Sigmoid colon (tissue), 7 donors: Measurements from ENCODE around the gene MSH3. TPM values are rescaled to one million over a fixed set of nuclear protein-coding genes. Genes with fewer than 3 reads are reported as not detected.

ENCODE experiments used
- DNase-seq: peaks from one replicate; pipeline ENCODE4 v3.0.0-alpha.2; 2019
- H3K27ac ChIP-seq, 4 donors: fragments of 200-600 bp; sonication (generic); one replicate each; pipeline ENCODE4 v1.5.1; 2016 to 2019; ENCODE audit warnings: mild to moderate bottlenecking in 1 of 4
- H3K27me3 ChIP-seq, 3 donors: fragments of 200-600 bp; sonication (generic); one replicate each; pipeline ENCODE4 v1.5.1; 2019; ENCODE audit warnings: mild to moderate bottlenecking in 1 of 3
- H3K36me3 ChIP-seq, 4 donors: fragments of 200-600 bp; sonication (generic); one replicate each; pipeline ENCODE4 v1.5.1; 2016 to 2019
- H3K4me1 ChIP-seq, 4 donors: fragments of 200-600 bp; sonication (generic); one replicate each; pipeline ENCODE4 v1.5.1; 2017 to 2019
- H3K4me3 ChIP-seq, 4 donors: fragments of 200-600 bp; sonication (generic); one replicate each; pipeline ENCODE4 v1.5.1; 2017 to 2019; ENCODE audit warnings: mild to moderate bottlenecking in 2 of 4, moderate library complexity in 1 of 4
- H3K9me3 ChIP-seq, 4 donors: fragments of 200-600 bp in 3 of 4; sonication (generic) in 3 of 4; one replicate each; pipeline versions ENCODE4 v1.5.1 to v1.6.1; 2013 to 2019
- EP300 ChIP-seq, 4 donors: sonication (generic); formaldehyde crosslinking; IDR thresholded peaks; one replicate each; pipeline ENCODE4 v1.6.1; 2017; ENCODE audit warnings: antibody characterized with exemption in 4 of 4
- POLR2A ChIP-seq, 2 donors: fragments of 450-650 bp; IDR thresholded peaks; one replicate each; pipeline ENCODE4 v1.6.1; 2016; ENCODE audit warnings: antibody characterized with exemption in 2 of 2, mild to moderate bottlenecking in 2 of 2, moderate library complexity in 2 of 2
- POLR2AphosphoS5 ChIP-seq, 4 donors: sonication (generic); formaldehyde crosslinking; IDR thresholded peaks; one replicate each; pipeline ENCODE4 v1.6.1; 2017; ENCODE audit warnings: antibody characterized with exemption in 4 of 4
- WGBS, 2 donors: extraction: QIAGEN DNeasy Blood & Tissue Kit; methylation state at CpG; one replicate each; pipeline ENCODE4 v1.1.7; 2013; 5-methylcytosine and 5-hydroxymethylcytosine counted together
- intact Hi-C: fragments of 100-400 bp; cut with DNase I; formaldehyde crosslinking; loops from one replicate; pipeline ENCODE4 v1.15.1; 2023
- polyA plus RNA-seq, 3 donors: library from polyadenylated mRNA; stranded (reverse); fragments of 200-250 nt; gene quantifications; one replicate each; pipeline ENCODE4 v1.2.3, GENCODE V29; 2013
- total RNA-seq, 4 donors: library from RNA; depleted of rRNA; stranded (reverse); fragments of >200 nt; gene quantifications; one replicate each; pipeline ENCODE4 v1.1.0, GENCODE V29; 2016
- TF ChIP-seq, protein P1 (sequence below), 4 experiments: fragments of 450-650 bp in 3 of 4; fragments of 200-600 bp in 1 of 4; IDR thresholded peaks; one replicate each; pipeline ENCODE4 v1.5.1; 2016 to 2019; ENCODE audit warnings: antibody characterized with exemption in 4 of 4, mild to moderate bottlenecking in 3 of 4, moderate library complexity in 2 of 4
- donor health status: healthy with polysubstance abuse.
- donor health status: Bipolar disorder and iron deficiency.
- donor health status: healthy.

MSH3 gene
- total and polyA plus RNA-seq, 7 donors, result 3.6 to 15.3 (median 11.8) TPM

DNA sequence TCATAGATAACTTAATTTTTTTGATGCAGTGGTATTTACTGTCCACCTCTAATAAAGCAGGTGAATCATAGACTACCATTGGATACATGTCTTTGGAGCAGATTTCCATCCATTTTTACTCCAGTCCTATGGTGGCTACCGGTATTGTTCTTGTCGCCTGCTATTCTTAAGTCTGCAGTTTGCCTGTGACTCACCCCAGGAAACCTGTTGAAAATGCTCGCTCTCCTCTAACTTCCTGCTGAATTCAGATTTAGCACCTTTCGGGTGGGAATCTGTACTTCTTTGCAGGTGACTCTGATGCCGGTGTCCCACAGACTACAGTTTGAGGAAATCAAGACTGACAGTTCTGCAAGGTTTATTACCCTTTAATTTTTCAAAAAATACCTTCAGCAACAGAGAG is 59.2 kb downstream of the MSH3 start:
- TF ChIP-seq EP300 (IDR thresholded peaks at IDR 0.05) (no peak), POLR2AphosphoS5 (IDR thresholded peaks at IDR 0.05) (no peak), POLR2A (IDR thresholded peaks at IDR 0.05) (no peak)
- TF ChIP-seq, protein P1, sequence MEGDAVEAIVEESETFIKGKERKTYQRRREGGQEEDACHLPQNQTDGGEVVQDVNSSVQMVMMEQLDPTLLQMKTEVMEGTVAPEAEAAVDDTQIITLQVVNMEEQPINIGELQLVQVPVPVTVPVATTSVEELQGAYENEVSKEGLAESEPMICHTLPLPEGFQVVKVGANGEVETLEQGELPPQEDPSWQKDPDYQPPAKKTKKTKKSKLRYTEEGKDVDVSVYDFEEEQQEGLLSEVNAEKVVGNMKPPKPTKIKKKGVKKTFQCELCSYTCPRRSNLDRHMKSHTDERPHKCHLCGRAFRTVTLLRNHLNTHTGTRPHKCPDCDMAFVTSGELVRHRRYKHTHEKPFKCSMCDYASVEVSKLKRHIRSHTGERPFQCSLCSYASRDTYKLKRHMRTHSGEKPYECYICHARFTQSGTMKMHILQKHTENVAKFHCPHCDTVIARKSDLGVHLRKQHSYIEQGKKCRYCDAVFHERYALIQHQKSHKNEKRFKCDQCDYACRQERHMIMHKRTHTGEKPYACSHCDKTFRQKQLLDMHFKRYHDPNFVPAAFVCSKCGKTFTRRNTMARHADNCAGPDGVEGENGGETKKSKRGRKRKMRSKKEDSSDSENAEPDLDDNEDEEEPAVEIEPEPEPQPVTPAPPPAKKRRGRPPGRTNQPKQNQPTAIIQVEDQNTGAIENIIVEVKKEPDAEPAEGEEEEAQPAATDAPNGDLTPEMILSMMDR (IDR thresholded peaks at IDR 0.05), result no peak
- no peak overlapping the region for H3K4me3 ChIP-seq
- H3K36me3 ChIP-seq, result peaks cover 0 to 14% (median 0%) of the 10 kb centered on the region in 4 donors
- no peaks in the 10 kb centered on the region for H3K9me3 ChIP-seq
- no peak overlapping the region for H3K27ac ChIP-seq
- 63 to 90% methylated on average over 5 of the region's 5 CpGs for whole genome bisulfite sequencing, 2 donors
- H3K27me3 ChIP-seq, result no peaks in the 10 kb centered on the region
- DNase-seq, result no peak
- H3K4me1 ChIP-seq, result no peaks in the 10 kb centered on the region
- intact Hi-C loops, result no loop called here

DNA sequence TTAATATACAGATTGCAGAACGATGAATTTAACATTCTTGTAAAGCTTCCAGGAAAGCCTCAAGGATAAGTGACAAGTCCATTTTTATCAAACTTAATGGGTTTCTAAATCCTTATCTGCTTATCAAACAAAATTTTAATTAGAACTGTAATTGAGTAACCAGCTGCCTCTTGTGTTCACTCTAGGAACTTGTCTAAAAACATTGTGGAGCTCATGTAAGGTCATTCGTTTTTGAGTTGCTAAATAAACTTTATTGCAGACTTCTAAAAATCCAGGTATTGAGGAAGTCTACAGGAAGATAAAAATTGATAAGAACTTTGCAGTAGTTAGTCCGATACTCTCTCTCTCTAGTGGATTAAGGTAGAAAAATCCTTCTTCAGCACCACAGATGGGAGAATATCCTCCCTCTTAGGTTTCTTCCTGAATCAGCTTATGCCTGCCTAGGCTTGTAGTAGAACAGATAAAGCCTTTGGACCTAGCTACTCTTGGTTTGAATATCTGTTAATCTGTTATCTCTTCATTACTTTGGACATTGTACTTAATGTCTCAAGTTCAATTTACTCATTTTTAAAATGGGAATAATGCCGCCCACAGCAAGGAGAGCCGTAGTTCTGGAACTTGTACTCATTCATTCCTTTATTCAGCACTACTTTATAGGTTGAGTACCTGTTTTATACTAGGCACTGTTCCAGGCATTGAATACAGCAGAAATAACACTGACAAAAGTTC is 60.3 kb downstream of the MSH3 start:
- DNase-seq, result no peak
- Histone ChIP-seq H3K27ac (no peak overlapping the region), H3K4me3 (no peak overlapping the region), H3K9me3 (no peaks in the 10 kb centered on the region), H3K27me3 (no peaks in the 10 kb centered on the region), H3K4me1 (no peaks in the 10 kb centered on the region), H3K36me3 (peaks cover 0 to 3% (median 0%) of the 10 kb centered on the region in 4 donors)
- intact Hi-C loops, result no loop called here
- TF ChIP-seq, protein P1 (IDR thresholded peaks at IDR 0.05), result no peak
- TF ChIP-seq POLR2A (IDR thresholded peaks at IDR 0.05) (no peak), EP300 (IDR thresholded peaks at IDR 0.05) (no peak), POLR2AphosphoS5 (IDR thresholded peaks at IDR 0.05) (no peak)
- 49 to 74% methylated on average over 5 of the region's 5 CpGs for WGBS, 2 donors

DNA sequence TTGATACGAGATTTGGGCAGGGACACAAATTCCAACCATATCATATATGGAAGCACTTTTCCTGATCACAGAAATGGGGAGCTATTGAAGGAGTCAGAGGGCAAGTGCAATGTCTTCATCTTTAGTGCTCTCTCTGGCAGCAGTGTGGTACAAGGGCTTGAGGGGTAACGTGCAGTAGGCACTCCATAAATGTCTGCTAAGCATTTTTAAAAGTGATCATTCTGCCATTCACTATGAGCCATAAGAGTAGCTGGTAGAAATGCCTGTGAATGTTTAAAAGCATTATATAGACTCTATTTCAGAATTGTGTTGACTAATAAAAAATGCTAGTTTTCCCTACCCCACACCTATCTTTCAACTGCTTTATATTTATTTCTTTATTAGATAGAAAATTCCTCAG is 61.4 kb downstream of the MSH3 start:
- H3K27ac ChIP-seq, result no peak overlapping the region
- TF ChIP-seq POLR2A (IDR thresholded peaks at IDR 0.05) (no peak), POLR2AphosphoS5 (IDR thresholded peaks at IDR 0.05) (no peak), EP300 (IDR thresholded peaks at IDR 0.05) (no peak)
- TF ChIP-seq, protein P1 (IDR thresholded peaks at IDR 0.05), result no peak
- no peak overlapping the region for H3K4me3 ChIP-seq
- no peaks in the 10 kb centered on the region for H3K36me3 ChIP-seq
- intact Hi-C loops, result no loop called here
- DNase-seq, result no peak
- H3K9me3 ChIP-seq, result no peaks in the 10 kb centered on the region
- no peaks in the 10 kb centered on the region for H3K27me3 ChIP-seq
- 87 to 96% methylated on average over 2 of the region's 2 CpGs for WGBS, 2 donors
- no peaks in the 10 kb centered on the region for H3K4me1 ChIP-seq

DNA sequence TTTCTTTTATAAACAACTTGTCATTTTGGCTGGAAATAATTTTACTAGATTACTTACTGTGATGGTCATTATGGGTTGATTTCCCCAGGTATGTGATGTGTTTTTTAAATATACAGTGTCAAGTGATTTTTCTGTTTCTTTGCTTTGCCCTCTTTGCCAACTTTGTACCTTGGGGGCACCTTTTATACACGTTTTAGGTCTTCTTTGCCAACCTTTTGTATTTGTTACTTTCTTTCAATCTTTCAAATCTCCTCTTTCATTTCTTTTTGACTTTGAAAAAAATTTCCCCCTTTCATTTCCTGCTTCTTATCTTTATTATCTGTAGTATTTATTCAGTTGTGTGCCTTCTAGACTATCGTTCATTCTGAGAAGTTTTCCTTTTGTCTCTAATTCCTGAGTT is 65.7 kb downstream of the MSH3 start:
- no peaks in the 10 kb centered on the region for H3K9me3 ChIP-seq
- no peak for DNase-seq
- H3K27ac ChIP-seq, result no peak overlapping the region
- no peaks in the 10 kb centered on the region for H3K36me3 ChIP-seq
- TF ChIP-seq POLR2AphosphoS5 (IDR thresholded peaks at IDR 0.05) (no peak), EP300 (IDR thresholded peaks at IDR 0.05) (no peak), POLR2A (IDR thresholded peaks at IDR 0.05) (no peak)
- TF ChIP-seq, protein P1 (IDR thresholded peaks at IDR 0.05), result no peak
- intact Hi-C loops, result no loop called here
- H3K4me1 ChIP-seq, result no peaks in the 10 kb centered on the region
- no peaks in the 10 kb centered on the region for H3K27me3 ChIP-seq
- H3K4me3 ChIP-seq, result no peak overlapping the region
- 32 to 75% methylated on average over 2 of the region's 2 CpGs for WGBS, 2 donors

DNA sequence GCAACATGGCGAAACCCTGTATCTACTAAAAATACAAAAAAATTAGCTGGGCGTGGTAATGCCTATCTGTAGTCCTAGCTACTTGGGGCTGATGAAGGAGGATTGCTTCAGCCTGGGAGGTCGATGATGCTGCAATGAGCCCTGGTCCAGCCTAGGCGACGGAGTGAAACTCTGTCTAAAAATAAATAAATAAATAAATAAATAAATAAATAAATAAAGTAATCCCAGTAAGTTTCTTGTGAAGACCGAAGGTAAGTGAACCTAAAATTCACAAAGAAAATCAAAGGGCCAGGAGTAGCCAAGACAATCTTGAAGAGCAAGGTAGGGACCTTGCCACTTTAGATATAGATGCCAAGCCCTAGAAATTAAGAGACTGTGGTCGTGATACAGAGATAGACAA is 68.5 kb downstream of the MSH3 start:
- DNase-seq, result no peak
- Histone ChIP-seq H3K36me3 (peaks cover 0 to 25% (median 5%) of the 10 kb centered on the region in 4 donors), H3K4me1 (no peaks in the 10 kb centered on the region), H3K27me3 (no peaks in the 10 kb centered on the region), H3K9me3 (no peaks in the 10 kb centered on the region), H3K4me3 (no peak overlapping the region), H3K27ac (no peak overlapping the region)
- WGBS, 2 donors, result 97 to 98% methylated on average over 7 of the region's 7 CpGs
- intact Hi-C loops, result no loop called here
- TF ChIP-seq, protein P1 (IDR thresholded peaks at IDR 0.05), result no peak
- TF ChIP-seq POLR2AphosphoS5 (IDR thresholded peaks at IDR 0.05) (no peak), POLR2A (IDR thresholded peaks at IDR 0.05) (no peak), EP300 (IDR thresholded peaks at IDR 0.05) (no peak)
